ENCODE measurements around the gene MYO18B.

The MYO18B gene

DNA sequence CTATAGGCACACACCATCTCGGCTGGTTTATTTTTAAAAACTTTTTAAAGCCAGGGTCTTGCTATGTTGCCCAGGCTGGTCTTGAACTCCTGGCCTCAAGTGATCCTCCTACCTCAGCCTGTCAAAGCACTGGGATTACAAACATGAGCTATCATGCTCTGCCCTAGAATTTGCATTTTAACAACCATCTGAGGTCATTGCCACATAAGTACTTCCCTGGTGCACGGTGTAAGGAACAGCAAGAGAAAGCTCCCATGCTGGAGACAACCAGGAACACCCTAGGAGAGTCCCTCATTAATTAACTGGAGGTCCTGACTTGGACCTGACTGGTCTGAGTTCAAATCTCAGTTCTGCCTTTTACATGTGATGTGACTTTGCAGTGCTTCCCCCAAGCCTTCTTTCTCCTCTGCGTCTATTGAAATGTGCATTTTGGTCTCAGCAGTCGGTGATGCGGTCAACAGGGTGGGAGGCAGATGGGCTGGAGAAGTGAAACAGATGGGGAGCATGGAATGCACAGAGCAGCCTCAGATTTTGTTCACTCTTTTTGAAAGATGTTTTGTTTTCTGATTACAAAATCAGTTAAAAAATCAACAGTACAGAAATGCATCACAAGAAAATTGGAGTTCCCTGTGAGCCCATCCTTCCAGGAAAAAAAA is 146.5 kb downstream of the MYO18B start:
- no peak for DNase-seq (ENCODE audit: low read depth, low spot score)
- H3K4me3 ChIP-seq (ENCODE audit: low read depth, low read length): no peak overlapping the region
- in situ Hi-C loops (cut with HindIII; ENCODE audit: low sequenced_read_pairs): no loop called here
- TF ChIP-seq, protein P1, sequence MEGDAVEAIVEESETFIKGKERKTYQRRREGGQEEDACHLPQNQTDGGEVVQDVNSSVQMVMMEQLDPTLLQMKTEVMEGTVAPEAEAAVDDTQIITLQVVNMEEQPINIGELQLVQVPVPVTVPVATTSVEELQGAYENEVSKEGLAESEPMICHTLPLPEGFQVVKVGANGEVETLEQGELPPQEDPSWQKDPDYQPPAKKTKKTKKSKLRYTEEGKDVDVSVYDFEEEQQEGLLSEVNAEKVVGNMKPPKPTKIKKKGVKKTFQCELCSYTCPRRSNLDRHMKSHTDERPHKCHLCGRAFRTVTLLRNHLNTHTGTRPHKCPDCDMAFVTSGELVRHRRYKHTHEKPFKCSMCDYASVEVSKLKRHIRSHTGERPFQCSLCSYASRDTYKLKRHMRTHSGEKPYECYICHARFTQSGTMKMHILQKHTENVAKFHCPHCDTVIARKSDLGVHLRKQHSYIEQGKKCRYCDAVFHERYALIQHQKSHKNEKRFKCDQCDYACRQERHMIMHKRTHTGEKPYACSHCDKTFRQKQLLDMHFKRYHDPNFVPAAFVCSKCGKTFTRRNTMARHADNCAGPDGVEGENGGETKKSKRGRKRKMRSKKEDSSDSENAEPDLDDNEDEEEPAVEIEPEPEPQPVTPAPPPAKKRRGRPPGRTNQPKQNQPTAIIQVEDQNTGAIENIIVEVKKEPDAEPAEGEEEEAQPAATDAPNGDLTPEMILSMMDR (IDR thresholded peaks at IDR 0.05; ENCODE audit: low read depth, low read length): no peak

DNA sequence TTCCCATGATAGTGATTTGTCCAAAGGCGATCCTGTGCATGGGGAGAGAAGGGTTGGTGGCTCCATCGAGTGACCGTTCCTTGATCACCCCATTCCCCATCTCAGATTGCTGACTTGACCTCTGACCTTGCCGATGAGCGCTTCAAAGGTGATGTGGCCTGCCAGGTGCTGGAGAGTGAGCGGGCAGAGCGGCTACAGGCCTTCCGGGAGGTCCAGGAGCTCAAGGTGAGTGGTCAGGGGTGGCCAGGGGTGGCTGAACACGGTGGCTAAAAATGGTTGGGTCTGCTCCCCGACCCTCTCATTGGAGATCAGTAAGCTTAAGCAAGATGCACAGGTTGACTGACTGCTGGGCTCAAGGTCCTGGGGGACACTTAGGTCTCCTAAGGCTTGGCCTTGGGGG is 148.7 kb downstream of the MYO18B start:
- no peak for DNase-seq (ENCODE audit: low read depth, low spot score)
- TF ChIP-seq, protein P1 (IDR thresholded peaks at IDR 0.05; ENCODE audit: low read depth, low read length): no peak
- H3K4me3 ChIP-seq (ENCODE audit: low read depth, low read length): no peak overlapping the region
- in situ Hi-C loops (cut with HindIII; ENCODE audit: low sequenced_read_pairs): no loop called here

DNA sequence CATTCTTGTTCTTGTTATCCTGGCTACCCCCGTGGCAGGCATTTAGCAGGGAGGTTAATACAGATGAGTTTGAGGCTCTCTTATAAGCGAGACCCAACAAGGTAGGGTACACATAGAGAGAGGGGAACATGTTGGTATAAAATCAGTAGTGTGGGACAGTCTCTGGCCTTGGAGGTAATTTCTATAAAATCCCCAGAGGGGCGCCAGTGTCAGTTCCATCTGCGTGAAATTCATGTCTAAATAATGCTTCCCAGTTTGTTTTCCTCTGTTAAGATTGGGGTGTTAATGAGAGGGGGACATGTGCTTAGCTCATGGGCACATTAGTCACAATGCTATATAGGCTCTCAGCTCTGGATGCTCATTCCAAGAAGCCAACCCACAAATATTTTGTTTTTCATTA is 150.7 kb downstream of the MYO18B start:
- in situ Hi-C loops (cut with HindIII; ENCODE audit: low sequenced_read_pairs): no loop called here
- TF ChIP-seq, protein P1 (IDR thresholded peaks at IDR 0.05; ENCODE audit: low read depth, low read length): no peak
- H3K4me3 ChIP-seq (ENCODE audit: low read depth, low read length): no peak overlapping the region
- no peak for DNase-seq (ENCODE audit: low read depth, low spot score)

DNA sequence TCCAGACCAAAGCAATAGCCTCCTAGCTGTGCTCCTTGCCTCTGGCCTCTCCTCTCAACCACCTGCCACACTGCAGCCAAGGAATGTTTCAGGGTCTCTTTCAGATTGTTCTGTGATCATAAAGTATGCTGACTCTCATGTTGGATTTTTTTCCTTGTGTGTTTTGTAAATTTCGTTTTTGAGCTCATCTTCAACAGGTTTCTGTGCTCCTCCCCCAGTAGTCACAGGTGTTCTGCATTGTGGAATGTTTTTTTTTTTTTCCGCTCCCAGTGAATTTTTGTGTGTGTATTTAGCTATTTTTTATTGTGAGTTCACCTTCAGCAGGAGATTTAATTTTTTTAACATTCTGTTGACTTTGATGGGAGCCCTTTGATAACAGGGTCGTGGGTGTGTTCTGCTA is 153.7 kb downstream of the MYO18B start:
- no peak for DNase-seq (ENCODE audit: low read depth, low spot score)
- in situ Hi-C loops (cut with HindIII; ENCODE audit: low sequenced_read_pairs): no loop called here
- TF ChIP-seq, protein P1 (IDR thresholded peaks at IDR 0.05; ENCODE audit: low read depth, low read length): no peak
- no peak overlapping the region for H3K4me3 ChIP-seq (ENCODE audit: low read depth, low read length)

DNA sequence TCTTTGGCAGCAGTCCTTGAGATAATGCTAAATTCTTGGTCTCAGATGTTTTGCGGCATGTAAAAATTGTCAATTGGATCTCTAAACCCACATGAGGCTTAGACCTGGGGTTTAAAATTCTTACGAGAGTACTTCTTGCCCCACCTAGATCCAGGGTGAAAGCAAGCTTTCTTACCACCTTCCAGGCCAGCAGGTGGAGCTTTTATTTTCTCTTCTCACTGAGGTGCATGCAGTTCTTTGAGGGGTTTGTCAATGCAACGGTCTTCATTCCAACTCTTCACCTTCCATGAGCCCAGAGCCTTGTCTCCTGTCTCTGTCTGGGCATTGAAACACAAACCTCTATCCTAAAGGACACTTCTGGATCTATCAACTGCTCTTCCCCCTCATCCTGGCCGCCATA is 154.1 kb downstream of the MYO18B start:
- in situ Hi-C loops (cut with HindIII; ENCODE audit: low sequenced_read_pairs): no loop called here
- DNase-seq (ENCODE audit: low read depth, low spot score): no peak

DNA sequence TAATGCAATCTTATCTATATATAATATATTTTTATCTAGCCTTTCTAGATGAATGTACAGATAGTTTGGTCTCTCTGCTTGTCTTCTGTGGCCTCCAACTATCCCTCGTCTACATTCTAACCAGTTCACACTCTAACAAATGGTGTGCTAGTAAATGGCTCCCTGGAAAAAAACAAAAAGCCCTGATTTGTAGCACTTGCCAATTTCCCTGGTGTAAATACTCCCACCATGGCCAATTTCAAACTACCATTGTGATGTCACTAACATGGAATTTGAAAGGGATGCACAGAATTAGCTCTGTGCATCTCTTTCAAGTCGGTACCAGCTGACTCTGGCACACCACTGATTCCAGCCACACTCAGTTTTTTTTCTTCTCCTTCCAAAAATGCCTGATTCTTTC is 154.6 kb downstream of the MYO18B start:
- in situ Hi-C loops (cut with HindIII; ENCODE audit: low sequenced_read_pairs): no loop called here
- TF ChIP-seq, protein P1 (IDR thresholded peaks at IDR 0.05; ENCODE audit: low read depth, low read length): no peak
- no peak overlapping the region for H3K4me3 ChIP-seq (ENCODE audit: low read depth, low read length)

More for the DNA sequence above, 154.1 kb downstream of the MYO18B start:
- TF ChIP-seq, protein P1 (IDR thresholded peaks at IDR 0.05; ENCODE audit: low read depth, low read length): no peak
- H3K4me3 ChIP-seq (ENCODE audit: low read depth, low read length): no peak overlapping the region

More for the DNA sequence above, 154.6 kb downstream of the MYO18B start:
- DNase-seq (ENCODE audit: low read depth, low spot score): no peak

Measured in astrocyte of the spinal cord (primary cell).